Ammon's horn (tissue), 1 donor: ENCODE measurements around the gene KCMF1.

Experiments
- DNase-seq: peaks from one replicate; pipeline ENCODE4 v3.0.0-alpha.2; 2016; ENCODE audit warnings: low spot score

Gene KCMF1

GRCh38 chr2:85024372-85025047 is 53.5 kb downstream of the KCMF1 start:
- DNase-seq: no peak

GRCh38 chr2:85032621-85033020 is 61.7 kb downstream of the KCMF1 start:
- DNase-seq: no peak

GRCh38 chr2:85033388-85033787 is 62.4 kb downstream of the KCMF1 start:
- no peak for DNase-seq

GRCh38 chr2:85034158-85034557 is 63.2 kb downstream of the KCMF1 start:
- DNase-seq: no peak

- DNase-seq: no peak
Observed at GRCh38 chr2:85037622-85038021, 66.7 kb downstream of the KCMF1 start.

GRCh38 chr2:85042330-85042729 is 71.4 kb downstream of the KCMF1 start:
- no peak for DNase-seq

GRCh38 chr2:85048534-85048933 is 77.6 kb downstream of the KCMF1 start:
- DNase-seq: no peak

GRCh38 chr2:85049236-85049635 is 78.3 kb downstream of the KCMF1 start:
- no peak for DNase-seq

GRCh38 chr2:85053802-85054201 is 82.8 kb downstream of the KCMF1 start:
- DNase-seq: no peak

GRCh38 chr2:85057226-85057962 is 86.4 kb downstream of the KCMF1 start:
- no peak for DNase-seq

GRCh38 chr2:85061896-85062295 is 90.9 kb downstream of the KCMF1 start:
- no peak for DNase-seq

- no peak for DNase-seq
Observed at GRCh38 chr2:85062565-85062964, 91.6 kb downstream of the KCMF1 start.

- DNase-seq: no peak
Observed at GRCh38 chr2:85063981-85064599, 93.1 kb downstream of the KCMF1 start.

GRCh38 chr2:85064927-85065577 is 94.1 kb downstream of the KCMF1 start:
- DNase-seq: no peak

GRCh38 chr2:85066006-85066740 is 95.2 kb downstream of the KCMF1 start:
- no peak for DNase-seq

- peak; percentile 81 for DNase-seq
Observed at GRCh38 chr2:85066874-85067351, 96.0 kb downstream of the KCMF1 start.

- DNase-seq: no peak
Observed at GRCh38 chr2:85071096-85071495, 100.1 kb downstream of the KCMF1 start.

- DNase-seq: no peak
Observed at GRCh38 chr2:85073033-85073432, 102.1 kb downstream of the KCMF1 start.

- no peak for DNase-seq
Observed at GRCh38 chr2:85076618-85077274, 105.8 kb downstream of the KCMF1 start.

- no peak for DNase-seq
Observed at GRCh38 chr2:85077859-85078419, 107.0 kb downstream of the KCMF1 start.

GRCh38 chr2:85078536-85078935 is 107.6 kb downstream of the KCMF1 start:
- no peak for DNase-seq
